RWPE2 (cell line): Measurements from ENCODE around the gene FAM110D.

ENCODE experiments used
- ATAC-seq: fragments of 200-7000 bp; cut with Tn5 transposase; 3 replicates; pipeline ENCODE4 v1.9.1; 2021; ENCODE audit warnings: low read depth
- DNase-seq: peaks from one replicate; pipeline ENCODE4 v3.0.0-alpha.2; 2020; ENCODE audit warnings: low spot score
- H3K27ac ChIP-seq: fragments of 450-650 bp; 2 replicates; pipeline ENCODE4 v1.5.1; 2017; ENCODE audit warnings: mild to moderate bottlenecking; ENCODE audit not compliant: poor library complexity, severe bottlenecking
- H3K27me3 ChIP-seq: fragments of 250-450 bp; sonication (Bioruptor Pico); 2 replicates; pipeline ENCODE4 v1.5.1; 2021; ENCODE audit warnings: mild to moderate bottlenecking, moderate library complexity; ENCODE audit not compliant: insufficient read depth, poor library complexity, severe bottlenecking
- H3K36me3 ChIP-seq: fragments of 250-450 bp; sonication (Bioruptor Pico); 2 replicates; pipeline ENCODE4 v1.5.1; 2020; ENCODE audit warnings: low read depth, mild to moderate bottlenecking, moderate library complexity
- H3K4me1 ChIP-seq: fragments of 250-450 bp; sonication (Bioruptor Pico); 2 replicates; pipeline ENCODE4 v1.5.1; 2021; ENCODE audit warnings: mild to moderate bottlenecking, moderate library complexity; ENCODE audit not compliant: insufficient read depth, poor library complexity, severe bottlenecking
- H3K4me3 ChIP-seq: fragments of 250-450 bp; sonication (Bioruptor Pico); 2 replicates; pipeline ENCODE4 v1.5.1; 2021; ENCODE audit warnings: mild to moderate bottlenecking, moderate library complexity; ENCODE audit not compliant: severe bottlenecking
- H3K9me3 ChIP-seq: fragments of 250-450 bp; sonication (Bioruptor Pico); 2 replicates; pipeline ENCODE4 v1.5.1; 2021; ENCODE audit warnings: mild to moderate bottlenecking, moderate library complexity; ENCODE audit not compliant: severe bottlenecking
- CTCF ChIP-seq: fragments of 450-650 bp; IDR thresholded peaks from one replicate; pipeline ENCODE4 v1.5.1; 2017; ENCODE audit warnings: mild to moderate bottlenecking, moderate library complexity; ENCODE audit not compliant: poor library complexity, severe bottlenecking

Gene FAM110D

GRCh38 chr1:26145041-26145959 is 13.6 kb upstream of the FAM110D start:
- H3K27me3 ChIP-seq = no peaks in the 10 kb centered on the region
- H3K4me3 ChIP-seq = no peak overlapping the region
- no peak overlapping the region for H3K27ac ChIP-seq
- no peaks in the 10 kb centered on the region for H3K9me3 ChIP-seq
- ATAC-seq (peak; percentile 94), DNase-seq (no peak)
- peaks cover 5% of the 10 kb centered on the region for H3K4me1 ChIP-seq
- TF ChIP-seq CTCF = peak; percentile 88
- H3K36me3 ChIP-seq = no peaks in the 10 kb centered on the region

DNA sequence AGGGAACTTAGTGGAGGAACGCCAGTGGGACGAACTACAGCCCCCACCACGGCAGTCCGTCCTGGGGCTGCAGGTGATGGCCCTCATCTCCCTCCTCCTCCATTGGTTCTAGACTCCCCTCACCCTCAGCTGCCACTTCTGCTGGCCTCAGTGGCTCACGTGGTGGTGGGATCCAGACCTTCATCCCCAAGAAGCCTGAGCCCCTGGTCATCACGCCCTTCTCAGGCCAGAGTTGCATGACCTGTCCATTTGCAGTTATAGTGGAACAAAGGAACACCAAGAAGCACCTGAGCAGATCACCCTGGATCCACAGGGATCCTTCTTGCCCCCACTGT is 13.0 kb upstream of the FAM110D start:
- Histone ChIP-seq H3K9me3 (no peaks in the 10 kb centered on the region), H3K36me3 (no peaks in the 10 kb centered on the region), H3K4me1 (peaks cover 5% of the 10 kb centered on the region), H3K27ac (no peak overlapping the region), H3K4me3 (no peak overlapping the region), H3K27me3 (no peaks in the 10 kb centered on the region)
- ATAC-seq (no peak), DNase-seq (no peak)
- TF ChIP-seq CTCF = no peak

- H3K27ac ChIP-seq = no peak overlapping the region
- no peak for TF ChIP-seq CTCF
Observed at GRCh38 chr1:26148887-26149286, 10.0 kb upstream of the FAM110D start.

GRCh38 chr1:26153966-26154532 is 4.8 kb upstream of the FAM110D start:
- DNase-seq = no peak
- H3K4me3 ChIP-seq = no peak overlapping the region
- no peaks in the 10 kb centered on the region for H3K36me3 ChIP-seq
- H3K9me3 ChIP-seq = no peaks in the 10 kb centered on the region
- H3K27ac ChIP-seq = no peak overlapping the region
- no peak for TF ChIP-seq CTCF
- no peaks in the 10 kb centered on the region for H3K27me3 ChIP-seq
- ATAC-seq = no peak
- peaks cover 5% of the 10 kb centered on the region for H3K4me1 ChIP-seq

More at GRCh38 chr1:26148887-26149286, 10.0 kb upstream of the FAM110D start:
- H3K9me3 ChIP-seq = no peaks in the 10 kb centered on the region
- ATAC-seq = no peak
- peaks cover 5% of the 10 kb centered on the region for H3K4me1 ChIP-seq
- no peak for DNase-seq
- no peaks in the 10 kb centered on the region for H3K36me3 ChIP-seq
- H3K4me3 ChIP-seq = no peak overlapping the region
- no peaks in the 10 kb centered on the region for H3K27me3 ChIP-seq

GRCh38 chr1:26154750-26155149 is 4.1 kb upstream of the FAM110D start:
- TF ChIP-seq CTCF = no peak
- Histone ChIP-seq H3K4me3 (no peak overlapping the region), H3K36me3 (no peaks in the 10 kb centered on the region), H3K27me3 (no peaks in the 10 kb centered on the region), H3K4me1 (peaks cover 5% of the 10 kb centered on the region), H3K9me3 (no peaks in the 10 kb centered on the region), H3K27ac (no peak overlapping the region)
- DNase-seq (no peak), ATAC-seq (no peak)
